ENCODE data around the gene ARHGAP4. TPM values are rescaled to one million over a fixed set of nuclear protein-coding genes. Genes with fewer than 3 reads are reported as not detected.

Gene ARHGAP4
- total RNA-seq, 2 donors from 2014 or later, result 147 to 158 TPM

DNA sequence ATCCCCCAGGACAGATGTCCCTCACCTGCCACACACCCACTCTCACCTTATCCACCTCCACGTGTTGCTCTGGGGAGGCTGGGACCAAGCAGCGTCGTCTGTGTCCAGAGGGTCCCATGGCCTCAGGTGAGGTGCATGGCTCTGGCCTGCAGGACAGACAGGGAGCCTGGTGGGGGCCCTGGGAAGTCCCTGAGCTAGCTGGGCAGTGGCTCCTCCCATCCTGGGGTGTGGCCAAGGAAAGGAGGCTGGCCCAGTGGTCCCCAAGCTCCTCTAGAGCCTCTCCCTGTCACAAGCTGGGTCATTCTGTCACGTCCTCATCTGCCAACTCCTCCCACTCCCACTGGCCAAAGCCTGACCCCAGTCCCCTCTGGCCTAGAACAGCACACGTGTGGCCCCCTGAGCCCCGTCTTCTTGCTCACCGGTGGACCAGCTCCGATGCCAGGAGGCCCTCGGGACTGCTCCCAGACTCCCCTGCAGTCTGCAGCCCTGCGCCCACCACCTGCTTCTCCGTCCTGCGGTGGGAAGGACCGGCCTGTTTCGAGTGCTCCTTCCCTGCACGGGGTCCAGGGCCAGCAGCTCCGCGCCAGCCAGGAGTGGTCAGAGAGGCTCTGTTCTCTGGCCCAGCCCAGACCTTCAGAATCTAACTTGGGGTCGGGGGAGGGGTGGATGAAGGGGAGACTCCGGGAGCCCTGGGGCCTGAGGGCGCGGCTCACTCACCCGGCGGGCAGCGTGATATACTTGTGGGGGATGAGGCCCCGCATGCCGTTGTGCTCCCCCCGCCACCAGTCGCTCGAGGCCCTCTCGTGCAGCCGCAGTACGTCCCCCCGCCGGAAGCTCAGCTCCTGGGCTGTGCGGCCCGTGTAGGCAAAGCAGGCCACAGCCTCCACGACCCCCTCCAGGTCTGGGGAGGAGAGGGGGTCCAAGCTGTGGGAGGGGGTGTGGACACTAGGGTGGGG, 16.8 kb downstream of the ARHGAP4 start:
- H3K27me3 Mint-ChIP-seq (ENCODE audit: low read depth), result no peaks in the 10 kb centered on the region
- H3K36me3 Mint-ChIP-seq (ENCODE audit: insufficient read depth in 2 of 2), result peaks cover 2 to 3% of the 10 kb centered on the region in 2 donors
- no peaks in the 10 kb centered on the region for H3K9me3 Mint-ChIP-seq
- peak in 1 of 2 donors; percentile 25 for ATAC-seq (replicated peaks in 1 of 2)
- peaks cover 6% of the 10 kb centered on the region for H3K4me1 Mint-ChIP-seq (ENCODE audit: low read depth)
- peak in 1 of 2 donors; percentile 25 for DNase-seq
- no peak overlapping the region for H3K4me3 Mint-ChIP-seq
- H3K27ac Mint-ChIP-seq, result no peak overlapping the region

DNA sequence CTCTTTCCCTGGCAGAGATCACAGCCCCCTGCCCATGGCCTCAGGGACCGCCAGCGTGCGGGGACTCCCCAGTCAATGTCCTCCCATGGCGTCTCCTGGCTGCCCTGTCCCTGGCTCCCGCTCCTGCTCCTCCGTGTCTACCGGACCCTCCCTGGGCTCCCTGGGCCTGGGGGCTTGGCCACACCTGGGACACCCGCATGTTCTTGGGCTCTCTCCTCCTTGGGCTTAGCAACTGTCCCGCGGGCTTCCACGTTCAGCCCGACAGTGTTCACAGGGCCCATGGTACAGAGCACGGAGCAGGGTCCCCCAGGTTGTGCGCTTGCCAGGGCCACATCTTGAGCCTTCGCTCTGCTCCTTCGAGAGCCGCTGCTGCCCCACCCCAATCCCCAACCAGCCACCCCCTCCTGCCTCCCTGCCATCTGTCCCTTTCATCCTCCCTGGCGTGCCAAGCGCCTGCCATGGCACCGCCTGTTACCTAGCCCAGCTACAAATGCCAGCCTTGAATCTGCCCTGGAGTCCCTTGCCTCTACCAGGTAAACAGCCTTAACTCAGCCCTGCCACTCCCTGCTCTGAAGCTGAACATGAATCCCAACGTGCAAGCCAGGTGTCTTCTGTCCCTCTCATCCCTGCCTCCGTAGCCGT, 17.7 kb downstream of the ARHGAP4 start:
- peaks cover 3% of the 10 kb centered on the region for H3K27me3 Mint-ChIP-seq (ENCODE audit: low read depth)
- H3K4me1 Mint-ChIP-seq (ENCODE audit: low read depth), result peaks cover 14% of the 10 kb centered on the region
- no peak overlapping the region for H3K4me3 Mint-ChIP-seq
- ATAC-seq (replicated peaks in 1 of 2) (no peak), DNase-seq (no peak)
- H3K36me3 Mint-ChIP-seq (ENCODE audit: insufficient read depth in 2 of 2), result no peaks in the 10 kb centered on the region
- no peaks in the 10 kb centered on the region for H3K9me3 Mint-ChIP-seq
- H3K27ac Mint-ChIP-seq, result no peak overlapping the region

DNA sequence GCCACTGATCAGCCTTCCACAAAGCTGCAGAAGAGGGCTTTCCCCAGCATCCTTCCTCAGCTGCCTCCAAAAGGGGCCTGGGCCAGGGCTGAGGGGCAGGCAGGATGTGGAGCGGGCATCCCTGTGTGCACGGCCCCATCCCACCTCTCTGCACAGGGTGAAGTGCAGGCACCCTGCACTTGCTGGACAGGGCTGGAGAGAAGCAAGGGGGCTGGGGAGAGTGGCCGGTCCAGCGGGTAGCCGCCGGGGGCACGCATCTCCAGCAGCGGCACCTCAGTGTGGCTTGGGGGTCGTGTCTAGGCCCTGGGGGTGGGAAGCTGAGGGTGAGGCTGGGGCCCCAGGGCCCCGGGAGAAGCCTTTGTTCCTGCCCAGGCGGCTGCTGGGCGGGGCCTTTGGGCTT, 18.6 kb downstream of the ARHGAP4 start:
- Mint-ChIP-seq H3K4me1 (ENCODE audit: low read depth) (peaks cover 20% of the 10 kb centered on the region), H3K27me3 (ENCODE audit: low read depth) (peaks cover 9% of the 10 kb centered on the region), H3K9me3 (no peaks in the 10 kb centered on the region), H3K4me3 (no peak overlapping the region), H3K36me3 (ENCODE audit: insufficient read depth in 2 of 2) (no peaks in the 10 kb centered on the region), H3K27ac (no peak overlapping the region)
- ATAC-seq (replicated peaks in 1 of 2) (no peak), DNase-seq (no peak)

DNA sequence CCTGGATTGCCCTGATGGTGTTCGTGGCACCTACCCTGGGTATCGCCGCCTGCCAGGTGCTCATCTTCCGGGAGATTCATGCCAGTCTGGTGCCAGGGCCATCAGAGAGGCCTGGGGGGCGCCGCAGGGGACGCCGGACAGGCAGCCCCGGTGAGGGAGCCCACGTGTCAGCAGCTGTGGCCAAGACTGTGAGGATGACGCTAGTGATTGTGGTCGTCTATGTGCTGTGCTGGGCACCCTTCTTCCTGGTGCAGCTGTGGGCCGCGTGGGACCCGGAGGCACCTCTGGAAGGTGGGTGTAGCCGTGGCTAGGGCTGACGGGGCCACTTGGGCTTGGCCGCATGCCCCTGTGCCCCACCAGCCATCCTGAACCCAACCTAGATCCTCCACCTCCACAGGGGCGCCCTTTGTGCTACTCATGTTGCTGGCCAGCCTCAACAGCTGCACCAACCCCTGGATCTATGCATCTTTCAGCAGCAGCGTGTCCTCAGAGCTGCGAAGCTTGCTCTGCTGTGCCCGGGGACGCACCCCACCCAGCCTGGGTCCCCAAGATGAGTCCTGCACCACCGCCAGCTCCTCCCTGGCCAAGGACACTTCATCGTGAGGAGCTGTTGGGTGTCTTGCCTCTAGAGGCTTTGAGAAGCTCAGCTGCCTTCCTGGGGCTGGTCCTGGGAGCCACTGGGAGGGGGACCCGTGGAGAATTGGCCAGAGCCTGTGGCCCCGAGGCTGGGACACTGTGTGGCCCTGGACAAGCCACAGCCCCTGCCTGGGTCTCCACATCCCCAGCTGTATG, 19.7 kb downstream of the ARHGAP4 start:
- Mint-ChIP-seq H3K4me3 (no peak overlapping the region), H3K4me1 (ENCODE audit: low read depth) (peaks cover 29% of the 10 kb centered on the region), H3K27me3 (ENCODE audit: low read depth) (peaks cover 17% of the 10 kb centered on the region), H3K9me3 (no peaks in the 10 kb centered on the region), H3K36me3 (ENCODE audit: insufficient read depth in 2 of 2) (no peaks in the 10 kb centered on the region), H3K27ac (no peak overlapping the region)
- ATAC-seq (replicated peaks in 1 of 2) (peak; percentile 26 to 54), DNase-seq (peak in 1 of 2 donors; percentile 19)

DNA sequence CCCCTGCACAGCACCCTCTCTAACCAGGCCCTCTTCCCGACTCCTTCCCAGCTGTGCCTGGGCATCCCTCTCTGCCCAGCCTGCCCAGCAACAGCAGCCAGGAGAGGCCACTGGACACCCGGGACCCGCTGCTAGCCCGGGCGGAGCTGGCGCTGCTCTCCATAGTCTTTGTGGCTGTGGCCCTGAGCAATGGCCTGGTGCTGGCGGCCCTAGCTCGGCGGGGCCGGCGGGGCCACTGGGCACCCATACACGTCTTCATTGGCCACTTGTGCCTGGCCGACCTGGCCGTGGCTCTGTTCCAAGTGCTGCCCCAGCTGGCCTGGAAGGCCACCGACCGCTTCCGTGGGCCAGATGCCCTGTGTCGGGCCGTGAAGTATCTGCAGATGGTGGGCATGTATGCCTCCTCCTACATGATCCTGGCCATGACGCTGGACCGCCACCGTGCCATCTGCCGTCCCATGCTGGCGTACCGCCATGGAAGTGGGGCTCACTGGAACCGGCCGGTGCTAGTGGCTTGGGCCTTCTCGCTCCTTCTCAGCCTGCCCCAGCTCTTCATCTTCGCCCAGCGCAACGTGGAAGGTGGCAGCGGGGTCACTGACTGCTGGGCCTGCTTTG, 20.5 kb downstream of the ARHGAP4 start:
- DNase-seq (no peak), ATAC-seq (replicated peaks in 1 of 2) (no peak)
- Mint-ChIP-seq H3K36me3 (ENCODE audit: insufficient read depth in 2 of 2) (no peaks in the 10 kb centered on the region), H3K4me3 (no peak overlapping the region), H3K27ac (no peak overlapping the region), H3K9me3 (no peaks in the 10 kb centered on the region), H3K4me1 (ENCODE audit: low read depth) (peaks cover 37% of the 10 kb centered on the region), H3K27me3 (ENCODE audit: low read depth) (peaks cover 19% of the 10 kb centered on the region)

DNA sequence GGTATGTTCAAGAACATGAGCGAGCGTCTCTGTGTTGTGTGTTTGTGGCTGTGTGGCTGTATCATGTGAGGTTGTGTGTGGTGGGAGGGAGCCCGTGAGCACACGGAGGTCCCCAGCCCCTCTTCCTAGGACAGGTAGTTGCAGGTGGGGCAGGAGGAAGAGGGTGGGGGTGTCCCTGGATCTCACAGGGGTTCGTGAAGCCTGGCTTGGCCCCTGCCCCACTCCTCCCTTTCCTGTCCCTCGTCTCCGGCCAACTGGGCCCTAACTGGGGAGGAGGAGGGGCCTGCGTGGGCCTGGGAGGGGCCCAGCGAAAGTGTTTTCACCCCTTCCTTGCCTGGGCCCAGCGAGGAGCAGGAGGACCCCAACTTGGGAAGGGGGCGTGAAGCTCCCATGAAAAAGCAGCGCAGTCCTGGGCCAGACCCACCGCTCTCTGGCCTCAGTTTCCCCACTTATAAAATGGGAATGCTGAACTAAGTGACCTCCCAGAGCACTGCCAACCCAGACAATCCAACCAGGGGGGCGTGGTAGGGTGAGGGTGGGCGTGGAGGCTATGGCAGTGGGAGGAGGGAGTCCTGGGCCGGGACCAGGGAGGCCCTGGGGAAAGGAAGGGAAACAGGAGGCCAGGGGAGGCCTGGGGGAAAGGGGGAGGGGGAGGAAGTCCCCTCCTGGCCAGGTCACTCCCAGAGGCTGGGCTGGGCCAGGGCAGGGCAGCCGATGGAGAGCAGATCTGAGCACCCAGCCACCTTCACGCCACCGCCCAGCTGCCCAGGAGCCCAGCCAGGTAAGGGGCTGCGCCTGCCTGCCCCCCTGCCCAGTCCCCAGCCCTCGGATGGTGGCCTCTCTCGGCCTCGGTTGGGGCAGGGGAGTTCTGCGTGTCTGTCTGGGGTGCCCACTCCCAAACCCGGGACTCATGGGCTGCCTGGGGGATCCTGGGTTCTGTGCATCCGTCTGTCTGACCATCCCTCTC, 21.8 kb downstream of the ARHGAP4 start, which contains the start of gene AVPR2:
TSS of gene AVPR2 (plus strand) at position 683 of the 967 bp plus-strand sequence. CDS start 473 bp downstream, outside the sequence.
- peaks cover 39% of the 10 kb centered on the region for H3K4me1 Mint-ChIP-seq (ENCODE audit: low read depth)
- no peak within 1 kb of the TSS for H3K27ac Mint-ChIP-seq
- peak in 1 of 2 donors; percentile 6 for ATAC-seq (replicated peaks in 1 of 2)

DNA sequence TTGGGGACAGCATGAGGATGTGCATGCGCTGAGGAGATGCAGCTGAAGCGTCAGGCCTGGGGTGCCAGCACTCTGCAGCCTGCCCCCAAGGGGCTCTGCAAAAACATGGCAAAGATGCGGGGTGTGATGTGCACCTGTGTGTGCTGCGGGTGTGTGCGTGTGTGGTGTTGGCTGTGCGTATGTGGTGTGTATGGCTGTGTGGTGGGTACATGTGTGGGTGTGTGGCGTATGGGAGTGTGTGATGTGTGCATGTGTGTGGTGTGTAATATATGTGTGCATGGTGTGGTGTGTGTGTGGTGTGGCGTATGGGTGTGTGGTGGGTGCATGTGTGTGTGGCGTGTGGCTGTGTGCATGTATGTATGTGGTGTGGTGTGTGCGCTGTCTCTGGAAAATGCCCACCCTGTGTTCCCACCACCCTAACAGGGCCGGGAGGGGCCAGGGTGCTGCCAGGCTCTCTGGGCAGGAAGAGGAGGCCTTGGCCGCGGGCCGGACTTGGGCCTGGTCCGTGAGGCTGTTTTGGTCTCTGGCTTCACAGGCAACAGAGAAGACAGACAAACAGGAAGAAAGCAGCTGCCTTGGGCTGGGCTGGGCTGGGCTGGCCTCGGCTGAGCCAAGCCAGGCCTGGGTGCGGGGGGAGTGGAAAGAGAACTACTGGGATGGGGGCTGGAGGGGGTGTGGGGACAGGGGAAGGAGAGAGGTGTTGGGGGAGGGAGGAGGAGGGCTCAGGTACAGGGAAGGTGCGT, 22.7 kb downstream of the ARHGAP4 start:
- peak in 1 of 2 donors; percentile 12 for ATAC-seq (replicated peaks in 1 of 2)
- Mint-ChIP-seq H3K4me1 (ENCODE audit: low read depth) (peaks cover 39% of the 10 kb centered on the region), H3K36me3 (ENCODE audit: insufficient read depth in 2 of 2) (no peaks in the 10 kb centered on the region), H3K27ac (no peak overlapping the region), H3K9me3 (peaks cover 0 to under 1% of the 10 kb centered on the region in 2 donors), H3K4me3 (peak overlapping the region in 1 of 2 donors; percentile 17), H3K27me3 (ENCODE audit: low read depth) (peaks cover 22% of the 10 kb centered on the region)
- no peak for DNase-seq

More for the DNA sequence above, 21.8 kb downstream of the ARHGAP4 start, which contains the start of gene AVPR2:
- Mint-ChIP-seq H3K9me3 (no peaks in the 10 kb centered on the region), H3K27me3 (ENCODE audit: low read depth) (peaks cover 19% of the 10 kb centered on the region), H3K4me3 (no peak within 1 kb of the TSS), H3K36me3 (ENCODE audit: insufficient read depth in 2 of 2) (no peaks in the 10 kb centered on the region)
- no peak for DNase-seq

DNA sequence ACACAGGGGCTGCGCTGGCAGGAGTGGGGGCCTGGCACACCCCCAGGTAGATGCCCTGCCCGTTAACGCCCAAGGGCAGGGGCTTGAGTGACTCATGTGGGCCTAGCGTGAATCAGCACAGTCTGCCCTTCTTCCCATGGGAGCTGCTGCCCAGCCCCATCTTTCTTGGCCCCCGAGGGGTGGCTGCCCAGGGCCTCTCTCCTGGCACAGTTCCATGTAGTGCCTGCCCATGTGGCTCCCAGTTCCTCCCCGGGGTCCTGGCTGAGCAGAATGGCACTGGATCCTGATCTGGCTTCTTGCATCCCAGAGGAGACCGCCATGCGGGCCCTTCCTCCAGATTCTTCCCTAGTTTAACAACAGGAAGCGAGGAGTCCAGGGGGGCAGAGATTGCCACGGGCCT, 23.7 kb downstream of the ARHGAP4 start:
- H3K36me3 Mint-ChIP-seq (ENCODE audit: insufficient read depth in 2 of 2), result no peaks in the 10 kb centered on the region
- H3K9me3 Mint-ChIP-seq, result peaks cover 0 to 1% of the 10 kb centered on the region in 2 donors
- no peak overlapping the region for H3K4me3 Mint-ChIP-seq
- no peak for ATAC-seq (replicated peaks in 1 of 2)
- DNase-seq, result no peak
- no peak overlapping the region for H3K27ac Mint-ChIP-seq
- peaks cover 39% of the 10 kb centered on the region for H3K4me1 Mint-ChIP-seq (ENCODE audit: low read depth)
- peaks cover 29% of the 10 kb centered on the region for H3K27me3 Mint-ChIP-seq (ENCODE audit: low read depth)

DNA sequence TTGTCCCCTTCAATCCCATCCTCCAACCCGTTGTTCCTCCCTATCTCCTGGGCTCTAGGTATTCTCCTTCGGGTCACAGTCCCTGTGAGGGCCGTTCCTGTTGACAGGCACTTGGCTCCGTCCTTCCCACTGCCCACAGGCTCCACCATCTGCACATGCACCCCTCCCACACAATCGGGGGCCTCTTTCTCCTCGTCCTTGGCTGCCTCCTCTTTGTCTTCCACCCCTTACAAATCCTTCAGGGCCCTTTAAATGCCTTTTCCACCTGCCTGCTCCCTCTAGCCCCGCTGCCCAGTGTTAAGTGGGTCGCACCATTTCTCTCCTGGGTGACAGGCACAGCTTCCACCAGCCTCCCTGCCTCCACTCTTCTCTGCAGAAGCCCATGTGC, 24.3 kb downstream of the ARHGAP4 start:
- peak overlapping the region; percentile 77 for H3K27ac Mint-ChIP-seq
- H3K4me3 Mint-ChIP-seq, result peak overlapping the region; percentile 64 to 66

DNA sequence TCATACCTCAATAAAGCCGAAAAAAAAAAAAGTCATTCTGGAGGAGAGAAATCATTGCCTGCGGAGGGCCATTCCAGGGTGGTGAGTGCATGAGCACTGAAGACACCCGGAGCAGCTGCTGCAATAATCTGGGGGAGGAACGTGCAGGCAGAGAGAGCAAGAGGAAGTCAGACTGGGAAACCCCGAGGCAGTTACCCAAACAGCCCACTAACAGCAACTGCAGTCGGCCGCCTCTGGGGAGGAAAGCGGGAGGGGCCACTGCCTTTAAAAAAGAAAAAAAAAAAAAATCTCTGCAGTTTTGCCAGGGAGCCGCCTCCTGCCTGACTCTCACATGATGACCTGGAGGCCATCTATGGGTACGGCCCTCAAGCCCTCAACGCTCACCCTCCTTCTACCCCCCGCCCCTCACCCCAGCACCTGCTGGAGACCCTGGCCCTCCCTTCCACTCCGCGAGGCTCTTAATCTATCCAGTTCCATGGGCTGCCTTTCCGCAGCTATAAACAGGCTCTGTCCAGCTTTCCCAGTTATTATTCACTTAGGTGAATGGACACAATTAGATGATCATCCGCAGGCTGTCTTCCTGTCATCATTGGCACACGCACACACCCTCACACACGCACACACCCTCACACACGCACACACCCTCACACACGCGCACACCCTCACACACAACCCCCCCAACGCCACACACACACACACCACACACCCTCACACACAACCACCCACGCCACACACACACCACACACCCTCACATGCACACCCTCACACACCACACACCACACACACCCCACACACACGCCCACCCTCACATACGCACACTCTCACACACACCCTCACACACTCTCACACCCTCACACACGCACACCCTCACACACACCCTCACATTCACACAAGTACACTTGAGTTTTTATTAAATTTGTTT, 25.0 kb downstream of the ARHGAP4 start:
- peak; percentile 65 to 66 for DNase-seq
- H3K9me3 Mint-ChIP-seq, result peaks cover 0 to 1% of the 10 kb centered on the region in 2 donors
- H3K4me3 Mint-ChIP-seq, result peak overlapping the region; percentile 66 to 85
- H3K4me1 Mint-ChIP-seq (ENCODE audit: low read depth), result peaks cover 44% of the 10 kb centered on the region
- peak; percentile 77 to 86 for ATAC-seq (replicated peaks in 1 of 2)
- H3K27me3 Mint-ChIP-seq (ENCODE audit: low read depth), result peaks cover 36% of the 10 kb centered on the region
- H3K27ac Mint-ChIP-seq, result peak overlapping the region; percentile 77
- H3K36me3 Mint-ChIP-seq (ENCODE audit: insufficient read depth in 2 of 2), result no peaks in the 10 kb centered on the region

More for the DNA sequence above, 24.3 kb downstream of the ARHGAP4 start:
- ATAC-seq (replicated peaks in 1 of 2), result no peak
- Mint-ChIP-seq H3K9me3 (peaks cover 0 to 1% of the 10 kb centered on the region in 2 donors), H3K36me3 (ENCODE audit: insufficient read depth in 2 of 2) (no peaks in the 10 kb centered on the region), H3K4me1 (ENCODE audit: low read depth) (peaks cover 40% of the 10 kb centered on the region), H3K27me3 (ENCODE audit: low read depth) (peaks cover 30% of the 10 kb centered on the region)
- no peak for DNase-seq

Data from activated T-cell treated with anti-CD3 and anti-CD28 coated beads, Interleukin-2, amount 50 U/mL, for 72 hours (primary cell).